Stimulated activated CD8-positive, alpha-beta memory T cell treated with anti-CD3 and anti-CD28 coated beads, Interleukin-7, amount 100 ng/mL, for 24 hours (primary cell): ENCODE results near the gene DPH2.

Experiments
- DNase-seq: peaks from one replicate; pipeline ENCODE4 v3.0.0-alpha.2; 2020; ENCODE audit warnings: low read depth

Gene DPH2

DNA sequence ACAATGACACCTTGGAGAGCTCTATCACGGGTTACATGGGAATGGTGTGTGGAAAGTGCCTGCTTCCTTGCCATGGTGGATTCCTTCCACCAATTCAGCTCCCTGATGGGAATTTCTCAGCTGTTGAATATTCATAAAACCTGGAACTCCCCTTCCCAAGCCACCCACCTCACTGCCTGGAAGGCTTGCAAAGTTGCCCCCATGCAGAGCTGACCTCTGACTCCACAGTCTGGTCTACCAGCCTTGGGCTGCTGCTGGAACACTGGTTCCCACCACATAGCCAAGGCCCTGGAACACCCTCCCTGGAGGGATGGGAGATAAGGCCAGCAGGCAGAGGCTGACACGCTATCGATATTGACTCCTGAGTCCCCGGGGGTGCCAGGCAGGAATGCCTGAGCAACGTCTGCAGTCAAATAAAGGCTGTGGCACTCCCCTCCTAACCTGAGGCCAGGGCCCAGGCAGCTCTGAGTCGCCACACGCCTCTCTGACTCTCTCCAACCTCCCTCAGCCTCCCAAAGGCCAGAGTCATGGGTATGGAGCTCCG, 30.4 kb downstream of the DPH2 start:
- no peak for DNase-seq

DNA sequence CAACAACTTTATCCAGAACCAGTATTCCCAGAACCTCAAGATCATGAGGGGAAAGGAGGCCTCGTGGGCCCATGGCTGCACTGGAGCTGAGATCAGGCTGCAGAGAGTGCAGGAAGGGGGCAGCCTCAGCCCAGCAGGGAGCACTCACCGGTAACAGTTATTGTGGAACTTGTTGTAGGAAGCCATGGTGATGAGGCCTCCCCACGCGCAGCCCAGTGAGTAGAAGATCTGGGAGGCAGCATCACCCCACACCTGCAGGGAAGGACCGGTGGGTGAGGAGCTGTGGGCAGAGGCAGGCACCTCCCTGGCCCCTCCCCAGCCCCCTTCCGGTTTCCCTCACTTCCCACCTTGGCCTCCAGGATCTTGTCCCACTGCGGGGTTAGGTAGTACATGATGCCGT, 32.4 kb downstream of the DPH2 start:
- DNase-seq, result no peak

- DNase-seq, result no peak
Measured at GRCh38 chr1:44002606-44003157, 32.9 kb downstream of the DPH2 start.

DNA sequence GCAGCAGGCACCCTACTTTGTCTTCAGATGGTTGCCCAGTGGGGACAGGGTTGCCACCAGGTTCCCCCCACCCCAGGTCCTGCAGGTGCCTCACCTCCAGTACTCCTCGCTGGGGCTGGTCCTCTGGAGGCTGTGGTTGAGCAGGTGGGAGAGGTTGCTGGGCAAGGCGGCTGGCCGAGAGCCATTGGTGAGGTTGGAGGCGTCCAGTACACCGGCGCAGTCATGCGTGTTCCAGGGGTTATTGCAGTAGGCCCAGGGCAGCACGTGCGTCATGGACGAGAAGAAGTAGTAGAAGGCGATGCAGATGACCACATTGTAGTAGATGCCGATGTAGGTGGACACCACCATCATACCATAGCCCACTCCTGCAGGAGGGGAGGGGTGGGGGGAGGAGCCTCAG, 38.4 kb downstream of the DPH2 start:
- no peak for DNase-seq

DNA sequence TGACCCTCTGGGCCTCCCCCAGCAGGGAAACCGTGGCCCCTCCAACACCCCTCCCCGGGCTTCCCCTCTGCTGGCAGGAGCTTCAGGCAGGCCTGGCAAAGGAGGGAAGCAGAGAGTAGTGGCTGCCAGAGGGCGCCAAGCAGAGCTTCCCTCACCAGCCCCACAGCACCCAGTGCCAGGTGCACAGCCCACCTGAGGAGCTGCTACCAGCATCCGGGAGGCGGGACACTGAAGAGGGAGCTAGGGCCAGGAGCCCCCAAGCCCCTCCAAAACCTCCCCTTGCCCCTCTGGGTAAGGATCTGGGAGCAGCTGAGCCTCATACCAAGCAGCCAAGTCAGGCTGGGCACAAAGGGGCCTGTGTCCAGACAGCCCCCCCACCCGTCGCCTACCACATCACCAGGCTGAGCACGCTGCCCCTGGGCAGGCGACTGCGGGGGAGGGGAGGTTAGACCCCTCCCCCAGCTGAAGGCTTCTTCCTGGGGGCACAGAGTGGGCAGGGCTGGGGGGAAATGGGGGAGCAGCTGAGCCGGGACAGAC, 41.2 kb downstream of the DPH2 start:
- no peak for DNase-seq

DNA sequence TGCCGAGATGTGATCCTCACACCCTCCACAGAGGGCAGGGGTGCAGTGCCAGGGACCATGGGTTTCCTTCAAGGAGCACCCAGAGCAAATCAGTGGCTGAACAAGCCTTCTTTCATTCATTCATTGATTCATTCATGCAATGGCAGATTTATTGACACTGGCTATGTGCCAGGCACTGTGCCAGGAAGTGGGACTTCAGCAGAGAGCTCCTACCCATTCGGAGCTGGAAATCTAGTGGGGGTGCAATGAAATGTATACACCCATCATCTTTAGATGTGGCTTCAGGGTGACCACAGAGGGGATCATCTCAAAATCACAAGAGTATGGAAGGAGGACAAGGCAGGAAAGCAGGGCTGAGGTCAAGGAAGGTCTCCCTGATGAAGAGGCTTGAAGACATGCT, 42.6 kb downstream of the DPH2 start:
- no peak for DNase-seq

DNA sequence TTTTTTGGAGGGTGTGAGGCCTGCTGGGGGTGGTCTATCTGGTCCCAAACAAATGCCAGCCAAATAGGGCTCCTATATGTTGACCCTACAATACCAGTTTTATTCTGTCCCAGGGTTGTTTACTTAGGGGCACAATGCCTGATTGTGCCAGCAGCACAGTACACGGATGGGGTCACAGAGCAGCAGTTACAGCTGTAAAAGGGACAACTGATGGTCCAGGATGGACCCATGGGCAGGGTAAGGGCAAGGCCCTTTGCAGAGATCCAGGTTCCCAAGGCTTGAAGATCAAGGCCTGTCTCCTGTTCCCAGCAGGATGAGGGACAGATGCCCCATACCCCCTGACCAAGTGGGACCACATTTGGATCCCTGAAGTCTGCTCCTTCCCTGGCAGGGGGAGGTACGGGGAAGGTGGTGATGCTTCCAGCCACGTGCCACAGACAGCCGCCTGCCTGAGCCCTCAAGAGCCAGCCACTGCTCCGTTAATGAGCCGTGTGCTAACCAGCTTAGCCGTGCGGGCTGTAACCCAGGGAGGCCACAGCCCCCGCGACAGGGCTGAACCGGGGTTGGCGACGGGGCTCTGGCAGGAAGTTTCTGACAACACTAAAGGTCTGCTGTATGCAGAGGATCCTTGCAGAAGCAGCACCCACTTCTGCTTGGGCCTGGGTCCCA, 43.3 kb downstream of the DPH2 start:
- no peak for DNase-seq

- DNase-seq, result no peak
Measured at GRCh38 chr1:44013949-44014348, 44.1 kb downstream of the DPH2 start.

DNA sequence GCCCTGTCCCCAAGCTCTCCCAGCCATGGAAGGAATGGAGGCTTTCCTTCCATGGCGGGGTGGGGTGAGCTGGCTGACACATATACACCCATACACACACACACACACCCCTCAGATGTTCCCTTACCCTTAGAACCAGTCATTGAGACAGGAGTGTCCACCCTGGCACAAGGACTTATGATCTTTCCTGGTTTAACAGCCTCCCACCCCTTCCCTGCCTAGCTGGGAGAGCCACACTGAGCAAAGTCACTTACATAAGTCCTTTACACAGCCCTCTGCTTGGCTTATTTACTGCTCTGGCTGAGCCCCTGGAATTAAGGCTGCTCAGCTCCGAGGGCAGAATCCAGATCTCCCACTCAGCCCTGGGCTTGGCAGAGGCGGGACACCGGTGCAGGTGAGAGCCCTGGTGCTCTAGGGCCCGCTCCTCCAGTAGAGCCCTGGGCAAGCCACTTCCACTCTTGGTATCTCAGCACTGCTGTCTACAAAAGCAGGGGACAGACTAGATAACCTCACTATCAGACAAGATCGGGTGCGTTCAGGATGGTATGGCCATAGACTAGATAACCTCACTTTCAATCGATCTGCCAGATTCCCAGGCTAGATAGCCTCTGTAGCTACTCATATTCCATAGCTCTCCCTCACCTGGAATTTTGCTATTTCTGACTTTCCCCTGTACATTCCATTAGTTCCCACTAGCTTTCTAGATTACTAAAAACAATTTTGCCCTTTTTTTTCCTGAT, 44.7 kb downstream of the DPH2 start:
- DNase-seq, result no peak

DNA sequence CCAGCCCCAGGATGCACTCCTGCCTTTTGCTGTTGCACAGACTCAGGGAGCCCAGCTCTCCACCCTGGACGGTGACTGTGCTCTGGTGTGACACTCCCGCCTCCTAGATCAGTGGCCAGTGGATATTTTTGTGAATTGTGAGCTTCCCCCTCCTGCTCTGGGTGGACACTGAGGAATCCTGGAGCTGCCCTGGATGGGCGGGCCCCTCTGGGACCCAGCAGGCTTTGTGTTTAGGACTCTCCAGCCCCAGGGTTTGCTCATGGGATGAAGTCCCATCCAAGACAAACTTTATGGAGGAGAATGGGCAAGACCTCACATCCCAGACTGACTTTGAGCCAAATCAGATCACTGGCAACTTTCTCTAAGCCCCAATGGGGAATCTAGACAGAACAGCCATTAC, 45.4 kb downstream of the DPH2 start:
- DNase-seq, result no peak

- DNase-seq, result no peak
Measured at GRCh38 chr1:44016041-44016889, 46.5 kb downstream of the DPH2 start.

DNA sequence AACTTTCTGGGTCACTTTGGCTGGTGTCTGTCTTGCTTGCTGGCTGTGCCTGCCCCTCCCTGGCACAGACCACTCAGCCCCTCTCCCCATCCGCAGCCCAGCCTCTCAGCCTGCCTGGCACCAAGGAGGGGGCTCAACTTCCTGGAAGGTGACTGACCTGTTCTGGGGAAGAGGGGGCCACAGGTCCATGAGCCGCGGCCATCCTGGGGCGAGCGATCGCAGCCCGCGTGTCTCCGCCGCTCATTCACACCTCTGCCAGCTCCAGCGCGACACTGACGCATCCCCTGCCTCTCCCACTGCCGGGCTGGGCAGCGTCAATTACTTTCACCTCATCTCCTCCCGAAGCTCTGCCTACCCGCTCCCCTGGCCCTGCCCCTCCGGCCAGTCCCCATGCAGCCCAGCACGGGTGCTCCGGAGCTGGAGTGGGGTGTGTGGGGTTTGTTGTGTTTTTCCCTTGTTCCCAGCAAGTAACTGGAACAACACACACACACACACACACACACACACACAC, 47.1 kb downstream of the DPH2 start:
- DNase-seq, result no peak

- DNase-seq, result no peak
Measured at GRCh38 chr1:44019466-44019948, 49.7 kb downstream of the DPH2 start.

- no peak for DNase-seq
Measured at GRCh38 chr1:44020464-44020863, 50.7 kb downstream of the DPH2 start.

DNA sequence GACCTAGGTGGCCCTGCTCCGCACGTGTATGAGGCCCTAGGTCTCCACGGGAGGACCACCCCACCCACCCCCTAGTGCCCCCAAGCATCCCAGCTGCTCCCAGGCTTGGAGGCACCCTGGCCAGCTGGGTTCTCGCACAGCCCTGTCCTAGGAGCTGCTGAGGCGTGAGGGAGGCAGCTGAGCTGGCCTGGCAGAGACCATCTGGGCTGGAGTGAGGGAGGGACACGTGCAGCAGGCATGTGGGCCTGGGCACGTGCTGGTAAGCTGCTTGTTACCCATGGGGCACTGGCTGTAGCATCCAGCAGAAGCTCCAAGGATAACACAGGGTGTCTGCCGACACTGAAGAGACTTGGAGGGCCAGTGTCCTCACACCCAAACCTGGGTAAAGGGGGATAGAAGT, 51.3 kb downstream of the DPH2 start:
- no peak for DNase-seq

DNA sequence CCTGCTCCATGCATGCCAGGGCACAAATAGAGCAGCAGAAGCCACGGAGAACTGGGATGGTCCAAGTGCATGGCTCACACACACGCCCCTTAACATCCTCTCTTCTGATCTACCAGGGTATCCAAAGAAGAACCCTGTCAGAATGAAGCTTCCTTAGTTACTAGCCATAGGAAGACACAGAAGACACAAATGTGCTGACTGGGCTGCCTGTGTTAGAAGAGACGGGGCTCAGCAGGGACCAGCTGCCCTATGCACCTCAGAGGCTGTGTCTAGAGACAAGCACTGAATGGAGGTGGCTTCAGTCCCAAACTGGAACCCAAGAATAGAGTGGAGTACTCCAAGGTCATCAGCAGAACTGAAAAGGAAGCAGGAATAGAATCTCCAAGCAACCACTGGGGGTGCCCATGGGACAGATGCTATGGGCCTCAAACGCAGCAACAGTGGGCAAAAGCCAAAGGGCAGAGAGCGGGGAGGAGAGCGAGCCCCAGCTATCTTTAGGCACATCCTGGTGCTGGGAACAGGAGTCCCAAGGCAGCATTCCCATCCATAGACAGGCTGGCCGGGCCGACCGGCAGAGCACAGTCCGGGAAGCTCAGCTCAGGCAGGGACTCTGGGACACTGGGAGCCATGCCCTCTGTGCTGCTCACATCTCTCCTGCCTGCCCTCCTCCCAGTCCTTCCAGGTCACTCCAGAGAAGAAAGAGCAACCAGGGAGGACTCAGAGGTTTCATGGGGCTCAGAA, 51.9 kb downstream of the DPH2 start:
- no peak for DNase-seq
